Stimulated activated effector memory CD8-positive, alpha-beta T cell treated with anti-CD3 and anti-CD28 coated beads, Interleukin-12 subunit alpha, Interleukin-12 subunit beta, amount 100 ng/mL, for 72 hours (primary cell): ENCODE measurements around the gene CLSTN1.
"Not testable (repeated sequence)": the region's sequence is repeated elsewhere in the genome, so short reads cannot be mapped to it uniquely, and the experiment has no call there.

Experiments
- ATAC-seq: fragments of 150-1000 bp; cut with Tn5 transposase; 2 replicates; pipeline ENCODE4 v1.10.0; 2021
- DNase-seq, 2 donors: peaks; one replicate each; pipeline ENCODE4 v3.0.0; 2021 to 2022; ENCODE audit warnings: low spot score in 2 of 2
- H3K27ac Mint-ChIP-seq: one replicate; pipeline ENCODE4 v1.8.0; 2022; ENCODE audit warnings: mild to moderate bottlenecking, mixed read lengths
- H3K36me3 Mint-ChIP-seq: one replicate; pipeline ENCODE4 v1.8.0; 2022; ENCODE audit warnings: mild to moderate bottlenecking, mixed read lengths
- H3K4me1 Mint-ChIP-seq: one replicate; pipeline ENCODE4 v1.8.0; 2022; ENCODE audit warnings: mixed read lengths
- H3K4me3 Mint-ChIP-seq: one replicate; pipeline ENCODE4 v1.8.0; 2022; ENCODE audit warnings: mild to moderate bottlenecking, mixed read lengths
- H3K9me3 Mint-ChIP-seq: one replicate; pipeline ENCODE4 v1.8.0; 2022; ENCODE audit warnings: mixed read lengths

The CLSTN1 gene

GRCh38 chr1:9718006-9718680 is 105.6 kb downstream of the CLSTN1 start:
- H3K4me1 Mint-ChIP-seq: peaks cover 64% of the 10 kb centered on the region

GRCh38 chr1:9717193-9718005 is 106.4 kb downstream of the CLSTN1 start:
- peak overlapping the region; percentile 97 for H3K27ac Mint-ChIP-seq
- DNase-seq (peak; percentile 65 to 91), ATAC-seq (peak; percentile 80)
- H3K9me3 Mint-ChIP-seq: no peaks in the 10 kb centered on the region
- peaks cover 100% of the 10 kb centered on the region for H3K36me3 Mint-ChIP-seq
- H3K4me1 Mint-ChIP-seq: peaks cover 64% of the 10 kb centered on the region
- H3K4me3 Mint-ChIP-seq: peak overlapping the region; percentile 82

More at GRCh38 chr1:9718006-9718680, 105.6 kb downstream of the CLSTN1 start:
- ATAC-seq: no peak
- H3K4me3 Mint-ChIP-seq: peak overlapping the region; percentile 82
- H3K27ac Mint-ChIP-seq: peak overlapping the region; percentile 97
- H3K9me3 Mint-ChIP-seq: no peaks in the 10 kb centered on the region
- H3K36me3 Mint-ChIP-seq: peaks cover 100% of the 10 kb centered on the region
- DNase-seq: no peak

- H3K27ac Mint-ChIP-seq: peak overlapping the region; percentile 97
These were observed 107.2 kb downstream of the CLSTN1 start for GRCh38 chr1:9716404-9717192.

GRCh38 chr1:9715536-9716226 is 108.1 kb downstream of the CLSTN1 start:
- H3K36me3 Mint-ChIP-seq: peaks cover 100% of the 10 kb centered on the region
- H3K9me3 Mint-ChIP-seq: no peaks in the 10 kb centered on the region
- peak overlapping the region; percentile 97 for H3K27ac Mint-ChIP-seq
- ATAC-seq: no peak
- peaks cover 64% of the 10 kb centered on the region for H3K4me1 Mint-ChIP-seq
- DNase-seq: peak in 1 of 2 donors; percentile 71
- H3K4me3 Mint-ChIP-seq: peak overlapping the region; percentile 82

More at GRCh38 chr1:9716404-9717192, 107.2 kb downstream of the CLSTN1 start:
- ATAC-seq (no peak), DNase-seq (peak in 1 of 2 donors; percentile 69)
- peaks cover 64% of the 10 kb centered on the region for H3K4me1 Mint-ChIP-seq
- H3K9me3 Mint-ChIP-seq: no peaks in the 10 kb centered on the region
- peak overlapping the region; percentile 82 for H3K4me3 Mint-ChIP-seq
- peaks cover 100% of the 10 kb centered on the region for H3K36me3 Mint-ChIP-seq

GRCh38 chr1:9714257-9714718 is 109.5 kb downstream of the CLSTN1 start:
- peaks cover 62% of the 10 kb centered on the region for H3K4me1 Mint-ChIP-seq

GRCh38 chr1:9712767-9713166 is 111.0 kb downstream of the CLSTN1 start:
- Mint-ChIP-seq H3K27ac (peak overlapping the region; percentile 69), H3K36me3 (peaks cover 100% of the 10 kb centered on the region), H3K4me1 (peaks cover 53% of the 10 kb centered on the region)
- not testable (repeated sequence) for DNase-seq, ATAC-seq, H3K9me3 Mint-ChIP-seq, H3K4me3 Mint-ChIP-seq

More at GRCh38 chr1:9714257-9714718, 109.5 kb downstream of the CLSTN1 start:
- ATAC-seq: no peak
- H3K36me3 Mint-ChIP-seq: peaks cover 100% of the 10 kb centered on the region
- DNase-seq: no peak
- peak overlapping the region; percentile 38 for H3K27ac Mint-ChIP-seq
- peak overlapping the region; percentile 82 for H3K4me3 Mint-ChIP-seq
- H3K9me3 Mint-ChIP-seq: no peaks in the 10 kb centered on the region

GRCh38 chr1:9711466-9712020 is 112.2 kb downstream of the CLSTN1 start:
- H3K9me3 Mint-ChIP-seq: no peaks in the 10 kb centered on the region
- H3K4me3 Mint-ChIP-seq: no peak overlapping the region
- peaks cover 100% of the 10 kb centered on the region for H3K36me3 Mint-ChIP-seq
- ATAC-seq (no peak), DNase-seq (no peak)
- H3K4me1 Mint-ChIP-seq: peaks cover 41% of the 10 kb centered on the region
- peak overlapping the region; percentile 81 for H3K27ac Mint-ChIP-seq

GRCh38 chr1:9710037-9710436 is 113.7 kb downstream of the CLSTN1 start:
- Mint-ChIP-seq H3K36me3 (peaks cover 100% of the 10 kb centered on the region), H3K9me3 (no peaks in the 10 kb centered on the region), H3K4me1 (peaks cover 39% of the 10 kb centered on the region), H3K27ac (peak overlapping the region; percentile 81), H3K4me3 (no peak overlapping the region)
- DNase-seq (no peak), ATAC-seq (no peak)

GRCh38 chr1:9706178-9706577 is 117.6 kb downstream of the CLSTN1 start:
- Mint-ChIP-seq H3K9me3 (no peaks in the 10 kb centered on the region), H3K4me1 (peaks cover 47% of the 10 kb centered on the region), H3K4me3 (no peak overlapping the region), H3K27ac (peak overlapping the region; percentile 88), H3K36me3 (peaks cover 97% of the 10 kb centered on the region)
- DNase-seq (no peak), ATAC-seq (no peak)

- ATAC-seq: peak; percentile 91
- peaks cover 52% of the 10 kb centered on the region for H3K4me1 Mint-ChIP-seq
- H3K27ac Mint-ChIP-seq: peak overlapping the region; percentile 88
- H3K4me3 Mint-ChIP-seq: peak overlapping the region; percentile 63
- DNase-seq: no peak
- no peaks in the 10 kb centered on the region for H3K9me3 Mint-ChIP-seq
- H3K36me3 Mint-ChIP-seq: peaks cover 97% of the 10 kb centered on the region
These were observed 118.2 kb downstream of the CLSTN1 start for GRCh38 chr1:9705337-9706093.

GRCh38 chr1:9703681-9704080 is 120.1 kb downstream of the CLSTN1 start:
- no peak for ATAC-seq
- Mint-ChIP-seq H3K27ac (peak overlapping the region; percentile 88), H3K4me3 (peak overlapping the region; percentile 63), H3K36me3 (peaks cover 97% of the 10 kb centered on the region), H3K4me1 (peaks cover 58% of the 10 kb centered on the region), H3K9me3 (no peaks in the 10 kb centered on the region)
- DNase-seq: no peak

- no peak for DNase-seq
- Mint-ChIP-seq H3K36me3 (peaks cover 97% of the 10 kb centered on the region), H3K4me1 (peaks cover 60% of the 10 kb centered on the region), H3K27ac (peak overlapping the region; percentile 88), H3K4me3 (no peak overlapping the region), H3K9me3 (no peaks in the 10 kb centered on the region)
- no peak for ATAC-seq
These were observed 120.6 kb downstream of the CLSTN1 start for GRCh38 chr1:9703165-9703509.

GRCh38 chr1:9701665-9702064 is 122.1 kb downstream of the CLSTN1 start:
- no peak overlapping the region for H3K4me3 Mint-ChIP-seq
- H3K9me3 Mint-ChIP-seq: no peaks in the 10 kb centered on the region
- ATAC-seq (no peak), DNase-seq (no peak)
- no peak overlapping the region for H3K27ac Mint-ChIP-seq
- H3K4me1 Mint-ChIP-seq: peaks cover 60% of the 10 kb centered on the region
- H3K36me3 Mint-ChIP-seq: peaks cover 97% of the 10 kb centered on the region

- Mint-ChIP-seq H3K4me1 (peaks cover 58% of the 10 kb centered on the region), H3K36me3 (peaks cover 97% of the 10 kb centered on the region), H3K4me3 (no peak overlapping the region), H3K27ac (peak overlapping the region; percentile 80), H3K9me3 (no peaks in the 10 kb centered on the region)
- no peak for DNase-seq
- no peak for ATAC-seq
These were observed 123.4 kb downstream of the CLSTN1 start for GRCh38 chr1:9700340-9700739.
